Sigmoid colon (tissue), 7 donors: ENCODE data around the gene GGT7. TPM values are rescaled to one million over a fixed set of nuclear protein-coding genes. Genes with fewer than 3 reads are reported as not detected.
A peak's percentile ranks its signal among the peaks of the same experiment; 100 is the strongest.

ENCODE experiments used
- DNase-seq: peaks from one replicate; pipeline ENCODE4 v3.0.0-alpha.2; 2019
- H3K27ac ChIP-seq, 4 donors: fragments of 200-600 bp; sonication (generic); one replicate each; pipeline ENCODE4 v1.5.1; 2016 to 2019; ENCODE audit warnings: mild to moderate bottlenecking in 1 of 4
- H3K27me3 ChIP-seq, 3 donors: fragments of 200-600 bp; sonication (generic); one replicate each; pipeline ENCODE4 v1.5.1; 2019; ENCODE audit warnings: mild to moderate bottlenecking in 1 of 3
- H3K36me3 ChIP-seq, 4 donors: fragments of 200-600 bp; sonication (generic); one replicate each; pipeline ENCODE4 v1.5.1; 2016 to 2019
- H3K4me1 ChIP-seq, 4 donors: fragments of 200-600 bp; sonication (generic); one replicate each; pipeline ENCODE4 v1.5.1; 2017 to 2019
- H3K4me3 ChIP-seq, 4 donors: fragments of 200-600 bp; sonication (generic); one replicate each; pipeline ENCODE4 v1.5.1; 2017 to 2019; ENCODE audit warnings: mild to moderate bottlenecking in 2 of 4, moderate library complexity in 1 of 4
- H3K9me3 ChIP-seq, 4 donors: fragments of 200-600 bp in 3 of 4; sonication (generic) in 3 of 4; one replicate each; pipeline versions ENCODE4 v1.5.1 to v1.6.1; 2013 to 2019
- EP300 ChIP-seq, 4 donors: sonication (generic); formaldehyde crosslinking; IDR thresholded peaks; one replicate each; pipeline ENCODE4 v1.6.1; 2017; ENCODE audit warnings: antibody characterized with exemption in 4 of 4
- POLR2A ChIP-seq, 2 donors: fragments of 450-650 bp; IDR thresholded peaks; one replicate each; pipeline ENCODE4 v1.6.1; 2016; ENCODE audit warnings: antibody characterized with exemption in 2 of 2, mild to moderate bottlenecking in 2 of 2, moderate library complexity in 2 of 2
- POLR2AphosphoS5 ChIP-seq, 4 donors: sonication (generic); formaldehyde crosslinking; IDR thresholded peaks; one replicate each; pipeline ENCODE4 v1.6.1; 2017; ENCODE audit warnings: antibody characterized with exemption in 4 of 4
- WGBS, 2 donors: extraction: QIAGEN DNeasy Blood & Tissue Kit; methylation state at CpG; one replicate each; pipeline ENCODE4 v1.1.7; 2013; 5-methylcytosine and 5-hydroxymethylcytosine counted together
- intact Hi-C: fragments of 100-400 bp; cut with DNase I; formaldehyde crosslinking; loops from one replicate; pipeline ENCODE4 v1.15.1; 2023
- polyA plus RNA-seq, 3 donors: library from polyadenylated mRNA; stranded (reverse); fragments of 200-250 nt; gene quantifications; one replicate each; pipeline ENCODE4 v1.2.3, GENCODE V29; 2013
- total RNA-seq, 4 donors: library from RNA; depleted of rRNA; stranded (reverse); fragments of >200 nt; gene quantifications; one replicate each; pipeline ENCODE4 v1.1.0, GENCODE V29; 2016
- TF ChIP-seq, protein P1 (sequence below), 4 experiments: fragments of 450-650 bp in 3 of 4; fragments of 200-600 bp in 1 of 4; IDR thresholded peaks; one replicate each; pipeline ENCODE4 v1.5.1; 2016 to 2019; ENCODE audit warnings: antibody characterized with exemption in 4 of 4, mild to moderate bottlenecking in 3 of 4, moderate library complexity in 2 of 4
- donor health status: healthy with polysubstance abuse.
- donor health status: Bipolar disorder and iron deficiency.
- donor health status: healthy.

Gene GGT7
- total and polyA plus RNA-seq, 7 donors, result 1.8 to 23.8 (median 12.4) TPM

DNA sequence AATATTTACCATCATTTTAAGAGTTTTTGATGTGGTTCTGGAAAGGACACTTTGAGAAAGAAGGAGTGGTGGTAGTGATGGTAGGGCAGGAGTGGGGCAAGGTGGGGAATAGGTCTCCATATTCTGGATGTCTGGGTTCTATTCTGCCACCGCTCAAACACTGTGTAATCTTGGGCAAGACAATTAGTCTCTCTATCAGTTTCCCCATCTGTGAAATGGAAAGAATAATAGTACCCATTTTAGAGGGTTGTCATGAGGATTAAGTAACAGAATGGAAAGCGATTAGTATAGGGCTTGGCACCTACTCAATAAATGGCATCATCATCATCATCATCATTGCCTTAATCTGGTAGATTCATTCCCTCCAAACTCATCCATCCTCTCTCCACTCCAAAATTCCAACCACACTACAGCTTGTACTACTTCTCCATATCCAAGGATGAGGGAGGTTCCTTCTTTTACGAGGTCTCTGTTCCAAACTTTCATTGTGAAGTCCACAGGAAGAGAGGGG lies 982 bp upstream of the GGT7 start:
- H3K27me3 ChIP-seq, result no peaks in the 10 kb centered on the region
- H3K9me3 ChIP-seq, result no peaks in the 10 kb centered on the region
- H3K4me1 ChIP-seq, result peaks cover 0 to 57% (median 41%) of the 10 kb centered on the region in 4 donors
- whole genome bisulfite sequencing, 2 donors, result 56 to 59% methylated on average over 3 of the region's 3 CpGs
- TF ChIP-seq, protein P1, sequence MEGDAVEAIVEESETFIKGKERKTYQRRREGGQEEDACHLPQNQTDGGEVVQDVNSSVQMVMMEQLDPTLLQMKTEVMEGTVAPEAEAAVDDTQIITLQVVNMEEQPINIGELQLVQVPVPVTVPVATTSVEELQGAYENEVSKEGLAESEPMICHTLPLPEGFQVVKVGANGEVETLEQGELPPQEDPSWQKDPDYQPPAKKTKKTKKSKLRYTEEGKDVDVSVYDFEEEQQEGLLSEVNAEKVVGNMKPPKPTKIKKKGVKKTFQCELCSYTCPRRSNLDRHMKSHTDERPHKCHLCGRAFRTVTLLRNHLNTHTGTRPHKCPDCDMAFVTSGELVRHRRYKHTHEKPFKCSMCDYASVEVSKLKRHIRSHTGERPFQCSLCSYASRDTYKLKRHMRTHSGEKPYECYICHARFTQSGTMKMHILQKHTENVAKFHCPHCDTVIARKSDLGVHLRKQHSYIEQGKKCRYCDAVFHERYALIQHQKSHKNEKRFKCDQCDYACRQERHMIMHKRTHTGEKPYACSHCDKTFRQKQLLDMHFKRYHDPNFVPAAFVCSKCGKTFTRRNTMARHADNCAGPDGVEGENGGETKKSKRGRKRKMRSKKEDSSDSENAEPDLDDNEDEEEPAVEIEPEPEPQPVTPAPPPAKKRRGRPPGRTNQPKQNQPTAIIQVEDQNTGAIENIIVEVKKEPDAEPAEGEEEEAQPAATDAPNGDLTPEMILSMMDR (IDR thresholded peaks at IDR 0.05), result no peak
- no peak for TF ChIP-seq POLR2A (IDR thresholded peaks at IDR 0.05)
- no peak for TF ChIP-seq POLR2AphosphoS5 (IDR thresholded peaks at IDR 0.05)
- no peak for TF ChIP-seq EP300 (IDR thresholded peaks at IDR 0.05)
- intact Hi-C loops, result loop anchor here (1.0 to 5.0 kb wide), 3 partner anchors 46 to 404 kb away; partner anchors contain the start of genes MMP24OS and NCOA6
- H3K36me3 ChIP-seq, result no peaks in the 10 kb centered on the region
- H3K27ac ChIP-seq, result peak overlapping the region; percentile 79 to 81 (median 80)
- peak overlapping the region in 1 of 4 donors; percentile 72 for H3K4me3 ChIP-seq
- no peak for DNase-seq

DNA sequence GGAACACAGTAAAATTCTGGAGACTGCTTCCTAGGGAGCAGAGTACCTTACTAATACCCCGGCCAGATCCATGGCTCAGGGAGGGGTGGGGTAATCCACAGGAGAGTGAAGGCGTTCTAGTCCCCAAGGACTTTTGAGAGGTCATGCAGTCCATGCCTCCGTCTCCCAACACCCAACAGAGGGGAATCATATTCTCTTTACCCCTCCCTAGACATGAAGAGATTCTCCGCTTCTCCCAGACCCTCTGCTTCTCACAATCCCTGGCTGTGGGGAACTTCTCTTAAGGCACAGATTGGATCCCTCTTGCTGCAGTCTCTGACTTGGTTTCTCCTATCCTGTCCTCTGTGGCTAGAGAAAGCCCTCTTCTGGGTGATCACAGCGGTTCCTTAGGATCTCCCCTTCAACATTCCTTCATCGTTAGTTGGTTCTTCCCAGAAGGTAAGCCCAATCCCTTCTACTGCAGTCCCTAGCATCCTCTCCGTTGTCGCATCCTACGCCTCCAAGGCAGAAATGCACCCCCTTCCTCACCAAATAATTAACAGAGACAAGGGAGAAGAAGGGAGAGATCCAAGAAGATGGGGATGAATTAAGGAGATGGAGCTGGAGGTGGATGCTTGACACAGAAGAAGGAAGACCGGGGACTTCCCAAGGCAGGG lies 562 bp downstream of the GGT7 start:
- Histone ChIP-seq H3K27me3 (no peaks in the 10 kb centered on the region), H3K4me1 (peaks cover 0 to 42% (median 33%) of the 10 kb centered on the region in 4 donors), H3K9me3 (no peaks in the 10 kb centered on the region), H3K36me3 (no peaks in the 10 kb centered on the region), H3K27ac (peak overlapping the region; percentile 79 to 81 (median 80)), H3K4me3 (peak overlapping the region; percentile 66 to 72 (median 70))
- TF ChIP-seq, protein P1 (IDR thresholded peaks at IDR 0.05), result no peak
- TF ChIP-seq POLR2A (IDR thresholded peaks at IDR 0.05), result no peak
- no peak for TF ChIP-seq POLR2AphosphoS5 (IDR thresholded peaks at IDR 0.05)
- TF ChIP-seq EP300 (IDR thresholded peaks at IDR 0.05), result no peak
- 39 to 55% methylated on average over 10 of the region's 10 CpGs for WGBS, 2 donors
- intact Hi-C loops, result loop anchor here (5.0 kb wide), 2 partner anchors 45 to 405 kb away; partner anchors contain the start of genes MMP24OS and NCOA6
- DNase-seq, result no peak

DNA sequence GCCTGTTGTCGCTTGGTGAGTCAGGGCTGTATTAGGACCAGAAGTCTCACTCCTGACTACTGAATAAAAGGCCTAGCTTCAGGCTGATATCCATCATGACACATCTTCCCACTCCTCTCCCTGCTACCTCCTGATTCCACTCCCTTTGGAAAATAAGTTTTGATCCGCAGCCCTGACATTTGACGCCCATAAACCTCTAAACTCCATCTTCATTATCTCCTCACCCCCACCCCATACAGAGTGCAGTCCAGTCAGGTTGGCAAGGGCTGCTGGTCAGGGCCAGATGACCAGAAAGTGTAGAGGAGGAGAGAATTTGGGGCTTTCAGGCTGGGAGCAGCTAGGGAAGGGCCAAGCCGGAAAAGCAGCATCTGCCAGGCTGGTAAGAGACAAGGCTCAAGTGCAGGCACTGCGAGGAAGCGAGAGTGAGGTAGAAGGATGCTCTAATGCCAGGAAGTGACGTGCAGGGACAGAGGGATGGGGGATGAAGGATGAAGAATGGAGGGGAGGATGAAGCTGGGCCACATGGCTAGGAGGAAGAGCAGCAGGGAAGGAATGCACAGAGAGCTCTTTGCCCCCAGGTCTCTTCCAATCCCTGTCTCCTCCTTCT lies 1.2 kb downstream of the GGT7 start:
- peaks cover 0 to 39% (median 31%) of the 10 kb centered on the region in 4 donors for H3K4me1 ChIP-seq
- no peaks in the 10 kb centered on the region for H3K36me3 ChIP-seq
- H3K4me3 ChIP-seq, result peak overlapping the region in 3 of 4 donors; percentile 66 to 71 (median 70)
- TF ChIP-seq EP300 (IDR thresholded peaks at IDR 0.05) (no peak), POLR2AphosphoS5 (IDR thresholded peaks at IDR 0.05) (no peak), POLR2A (IDR thresholded peaks at IDR 0.05) (no peak)
- TF ChIP-seq, protein P1 (IDR thresholded peaks at IDR 0.05), result no peak
- no peaks in the 10 kb centered on the region for H3K27me3 ChIP-seq
- H3K27ac ChIP-seq, result peak overlapping the region in 3 of 4 donors; percentile 79 to 80 (median 79)
- H3K9me3 ChIP-seq, result no peaks in the 10 kb centered on the region
- intact Hi-C loops, result loop anchor here (5.0 kb wide), 2 partner anchors 44 to 406 kb away; partner anchors contain the start of genes MMP24OS and NCOA6
- no peak for DNase-seq
- 94 to 96% methylated on average over 7 of the region's 7 CpGs for WGBS, 2 donors

GRCh38 chr20:34864216-34864615 lies 8.4 kb downstream of the GGT7 start:
- TF ChIP-seq, protein P1 (IDR thresholded peaks at IDR 0.05), result no peak
- TF ChIP-seq EP300 (IDR thresholded peaks at IDR 0.05) (no peak), POLR2A (IDR thresholded peaks at IDR 0.05) (no peak), POLR2AphosphoS5 (IDR thresholded peaks at IDR 0.05) (no peak)
- intact Hi-C loops, result no loop called here
- H3K27ac ChIP-seq, result no peak overlapping the region
- WGBS, 2 donors, result 98% methylated on average over 5 of the region's 5 CpGs
- no peaks in the 10 kb centered on the region for H3K9me3 ChIP-seq
- peaks cover 0 to 39% (median 4%) of the 10 kb centered on the region in 4 donors for H3K36me3 ChIP-seq
- DNase-seq, result no peak
- no peak overlapping the region for H3K4me3 ChIP-seq
- H3K4me1 ChIP-seq, result peaks cover 0 to 7% (median 0%) of the 10 kb centered on the region in 4 donors
- no peaks in the 10 kb centered on the region for H3K27me3 ChIP-seq
